IMR-90 (cell line): ENCODE measurements around the gene RAD51B. TPM values are rescaled to one million over a fixed set of nuclear protein-coding genes. Genes with fewer than 3 reads are reported as not detected.

Experiments used
- ATAC-seq: fragments of 200-7000 bp; cut with Tn5 transposase; 2 replicates; pipeline ENCODE4 v1.9.1; 2020; ENCODE audit warnings: low read depth, mild to moderate bottlenecking, moderate library complexity
- BruUV-seq: library from RNA; stranded (reverse); fragments of 400-500 nt; replicated peaks from 2 replicates; lab custom pipeline; 2021; lab: Mats Ljungman, UMichigan
- CTCF ChIA-PET: fragments of 300-600 bp; formaldehyde crosslinking; extraction: SDS; loops from one replicate; lab custom pipeline; 2021; ENCODE audit warnings: antibody characterized with exemption; lab: Yijun Ruan, JAX
- POLR2A ChIA-PET: fragments of 300-600 bp; sonication (Branson Sonifier 250); formaldehyde crosslinking; loops from one replicate; lab custom pipeline; 2022; ENCODE audit warnings: antibody characterized with exemption; ENCODE audit not compliant: unreplicated experiment; lab: Charles Lee
- DNase-seq: peaks from one replicate; pipeline ENCODE4 v3.0.0; 2013
- H2AFZ ChIP-seq: replicated peaks from 2 replicates; pipeline ENCODE3; 2013; ENCODE audit warnings: low read length, mild to moderate bottlenecking; ENCODE audit not compliant: poor library complexity
- H2AK5ac ChIP-seq: 2 replicates; pipeline ENCODE4 v1.6.1; 2013; ENCODE audit warnings: low read depth, low read length, inconsistent platforms
- H2AK9ac ChIP-seq: replicated peaks from 2 replicates; pipeline ENCODE3; 2013; ENCODE audit warnings: mild to moderate bottlenecking, low read depth, low read length, moderate library complexity; ENCODE audit not compliant: poor library complexity
- H2BK120ac ChIP-seq: 2 replicates; pipeline ENCODE4 v1.6.1; 2013; ENCODE audit warnings: low read depth, low read length, inconsistent platforms
- H2BK15ac ChIP-seq: 3 replicates; pipeline ENCODE4 v1.6.1; 2013; ENCODE audit warnings: low read depth, low read length, inconsistent platforms
- H2BK20ac ChIP-seq: 2 replicates; pipeline ENCODE4 v1.6.1; 2013; ENCODE audit warnings: low read depth, mild to moderate bottlenecking, inconsistent platforms, low read length, moderate library complexity
- H2BK5ac ChIP-seq: 2 replicates; pipeline ENCODE4 v1.6.1; 2013; ENCODE audit warnings: mild to moderate bottlenecking, low read depth, low read length, inconsistent platforms; ENCODE audit not compliant: poor library complexity, severe bottlenecking
- H3K14ac ChIP-seq: replicated peaks from 2 replicates; pipeline ENCODE4 v1.6.1; 2013; ENCODE audit warnings: low read depth, low read length, inconsistent platforms
- H3K18ac ChIP-seq: 2 replicates; pipeline ENCODE4 v1.6.1; 2013; ENCODE audit warnings: low read depth, low read length, control low read depth
- H3K23ac ChIP-seq: 2 replicates; pipeline ENCODE4 v1.6.1; 2013; ENCODE audit warnings: low read depth, low read length, inconsistent platforms
- H3K27ac ChIP-seq: 2 replicates; pipeline ENCODE4 v1.5.1; 2013; ENCODE audit warnings: mild to moderate bottlenecking, control low read depth, low read length; ENCODE audit not compliant: insufficient read depth
- H3K27me3 ChIP-seq: 2 replicates; pipeline ENCODE4 v1.6.1; 2013; ENCODE audit warnings: low read length; ENCODE audit not compliant: control insufficient read depth, insufficient read depth
- H3K36me3 ChIP-seq: 2 replicates; pipeline ENCODE4 v1.6.1; 2013; ENCODE audit warnings: low read length, mixed read lengths; ENCODE audit not compliant: control insufficient read depth, insufficient read depth
- H3K4ac ChIP-seq: 2 replicates; pipeline ENCODE4 v1.6.1; 2013; ENCODE audit warnings: low read depth, low read length, inconsistent platforms
- H3K4me1 ChIP-seq: 2 replicates; pipeline ENCODE4 v1.6.1; 2013; ENCODE audit warnings: low read length, mixed read lengths; ENCODE audit not compliant: control insufficient read depth, insufficient read depth
- H3K4me2 ChIP-seq: 2 replicates; pipeline ENCODE4 v1.6.1; 2013; ENCODE audit warnings: low read depth, mild to moderate bottlenecking, control low read depth, low read length, moderate library complexity
- H3K4me3 ChIP-seq: 2 replicates; pipeline ENCODE4 v1.5.1; 2013; ENCODE audit warnings: low read depth, mild to moderate bottlenecking, control low read depth, low read length, moderate library complexity; ENCODE audit not compliant: insufficient read depth
- H3K56ac ChIP-seq: 2 replicates; pipeline ENCODE4 v1.6.1; 2013; ENCODE audit warnings: low read length, inconsistent platforms; ENCODE audit not compliant: insufficient read depth; ENCODE audit errors: extremely low read depth
- H3K79me1 ChIP-seq, 2 experiments: 2 replicates each; pipeline ENCODE4 v1.6.1; 2013; ENCODE audit warnings: low read length in 2 of 2, inconsistent platforms in 1 of 2, low read depth in 1 of 2
- H3K9ac ChIP-seq: 2 replicates; pipeline ENCODE4 v1.6.1; 2013; ENCODE audit warnings: low read depth, low read length, control low read depth
- H3K9me1 ChIP-seq: 2 replicates; pipeline ENCODE4 v1.6.1; 2013; ENCODE audit warnings: low read length, inconsistent platforms; ENCODE audit not compliant: insufficient read depth
- H3K9me3 ChIP-seq: 2 replicates; pipeline ENCODE4 v1.6.1; 2013; ENCODE audit warnings: low read length; ENCODE audit not compliant: control insufficient read depth, insufficient read depth
- H4K20me1 ChIP-seq: 2 replicates; pipeline ENCODE4 v1.6.1; 2013; ENCODE audit warnings: low read length, inconsistent platforms; ENCODE audit not compliant: insufficient read depth
- H4K5ac ChIP-seq: 2 replicates; pipeline ENCODE4 v1.6.1; 2013; ENCODE audit warnings: mild to moderate bottlenecking, low read depth, low read length, control low read depth
- H4K8ac ChIP-seq, 2 experiments: 2 replicates each; pipeline ENCODE4 v1.6.1; 2013; ENCODE audit warnings: low read depth in 2 of 2, low read length in 2 of 2, control low read depth in 1 of 2, inconsistent platforms in 1 of 2
- H4K91ac ChIP-seq: 2 replicates; pipeline ENCODE4 v1.6.1; 2013; ENCODE audit warnings: low read depth, low read length, inconsistent platforms; ENCODE audit not compliant: insufficient read depth
- BHLHE40 ChIP-seq: fragments of 150-350 bp; IDR thresholded peaks from 2 replicates; pipeline ENCODE4 v1.6.1; 2016; ENCODE audit warnings: mild to moderate bottlenecking, low read depth, low read length
- CEBPB ChIP-seq: IDR thresholded peaks from 2 replicates; pipeline ENCODE4 v1.6.1; 2012; ENCODE audit warnings: low read depth, low read length, improper control_type of control experiment
- CHD1 ChIP-seq: IDR thresholded peaks from 2 replicates; pipeline ENCODE4 v1.6.1; 2012; ENCODE audit warnings: low read depth, low read length, improper control_type of control experiment
- FOS ChIP-seq: fragments of 150-350 bp; IDR thresholded peaks from 2 replicates; pipeline ENCODE4 v1.6.1; 2016; ENCODE audit warnings: low read depth, low read length
- MAFK ChIP-seq: IDR thresholded peaks from 2 replicates; pipeline ENCODE4 v1.6.1; 2012; ENCODE audit warnings: low read depth, low read length, improper control_type of control experiment
- MAZ ChIP-seq: IDR thresholded peaks from 2 replicates; pipeline ENCODE4 v1.6.1; 2012; ENCODE audit warnings: low read depth, mild to moderate bottlenecking, low read length, improper control_type of control experiment, moderate library complexity, borderline replicate concordance
- MXI1 ChIP-seq: IDR thresholded peaks from 2 replicates; pipeline ENCODE4 v1.6.1; 2012; ENCODE audit warnings: low read depth, mild to moderate bottlenecking, low read length, moderate library complexity, borderline replicate concordance
- NFE2L2 ChIP-seq: fragments of 150-350 bp; IDR thresholded peaks from 2 replicates; pipeline ENCODE4 v1.6.1; 2016; ENCODE audit warnings: low read depth, mild to moderate bottlenecking, low read length
- POLR2A ChIP-seq: IDR thresholded peaks from 2 replicates; pipeline ENCODE4 v1.6.1; 2012; ENCODE audit warnings: mild to moderate bottlenecking, low read depth, low read length
- RAD21 ChIP-seq: IDR thresholded peaks from 2 replicates; pipeline ENCODE4 v1.6.1; 2012; ENCODE audit warnings: low read length, improper control_type of control experiment
- RCOR1 ChIP-seq: IDR thresholded peaks from 2 replicates; pipeline ENCODE4 v1.6.1; 2012; ENCODE audit warnings: mild to moderate bottlenecking, low read length, improper control_type of control experiment; ENCODE audit not compliant: insufficient replicate concordance
- RFX5 ChIP-seq: IDR thresholded peaks from 2 replicates; pipeline ENCODE4 v1.8.0; 2012; ENCODE audit warnings: low read depth, mild to moderate bottlenecking, low read length, moderate library complexity
- SMC3 ChIP-seq: fragments of 150-350 bp; IDR thresholded peaks from 2 replicates; pipeline ENCODE4 v1.6.1; 2016; ENCODE audit warnings: low read depth, mild to moderate bottlenecking, antibody characterized with exemption, low read length, moderate library complexity
- WGBS, 2 experiments: methylation state at CpG; one replicate each; pipeline versions ENCODE4 v1.1.5 to v1.1.7; 2013; ENCODE audit warnings: missing lambda C conversion rate in 2 of 2; ENCODE audit not compliant: insufficient read length in 1 of 2; ENCODE audit errors: extremely low coverage in 2 of 2; 5-methylcytosine and 5-hydroxymethylcytosine counted together
- dilution Hi-C: fragments of 300-500 bp; cut with HindIII; formaldehyde crosslinking; loops from one replicate; pipeline ENCODE4 v1.14.3; 2018; ENCODE audit warnings: low sequenced_read_pairs; ENCODE audit not compliant: unreplicated experiment
- in situ Hi-C: fragments of 300-500 bp; cut with MboI; formaldehyde crosslinking; loops from 3 replicates; pipeline ENCODE4 v1.14.3; 2019; ENCODE audit warnings: low sequenced_read_pairs, inconsistent platforms, mixed read lengths
- intact Hi-C: fragments of 100-400 bp; cut with micrococcal nuclease; formaldehyde crosslinking; loops from 2 replicates; pipeline ENCODE4 v1.10.0; 2022
- polyA plus RNA-seq, 3 experiments: library from polyadenylated mRNA; depleted of rRNA; stranded (reverse); fragments of >200 nt; gene quantifications; 2 replicates each; pipeline ENCODE4 v1.2.3, GENCODE V29; 2012; ENCODE audit warnings: low replicate concordance in 1 of 3
- total RNA-seq: library from RNA; depleted of rRNA; stranded (reverse); fragments of >200 nt; gene quantifications from 2 replicates; pipeline ENCODE4 v1.2.3, GENCODE V29; 2012
- TF ChIP-seq, protein P1 (sequence below): conservative IDR thresholded peaks from 2 replicates; pipeline ENCODE4 v1.5.1; 2012; ENCODE audit warnings: mild to moderate bottlenecking, low read depth, low read length, improper control_type of control experiment
- TF ChIP-seq, protein P2 (sequence below): fragments of 150-350 bp; IDR thresholded peaks from 2 replicates; pipeline ENCODE4 v1.6.1; 2016; ENCODE audit warnings: low read depth, mild to moderate bottlenecking, low read length, moderate library complexity, borderline replicate concordance
- TF ChIP-seq, protein P3 (sequence below): fragments of 150-350 bp; IDR thresholded peaks from 2 replicates; pipeline ENCODE4 v1.6.1; 2017; ENCODE audit warnings: mild to moderate bottlenecking, antibody characterized with exemption, low read length, low read depth

RAD51B gene
- total and polyA plus RNA-seq, 2 of the 4 experiments (the other 2 are of a cell fraction): 5.1 to 18.8 TPM

DNA sequence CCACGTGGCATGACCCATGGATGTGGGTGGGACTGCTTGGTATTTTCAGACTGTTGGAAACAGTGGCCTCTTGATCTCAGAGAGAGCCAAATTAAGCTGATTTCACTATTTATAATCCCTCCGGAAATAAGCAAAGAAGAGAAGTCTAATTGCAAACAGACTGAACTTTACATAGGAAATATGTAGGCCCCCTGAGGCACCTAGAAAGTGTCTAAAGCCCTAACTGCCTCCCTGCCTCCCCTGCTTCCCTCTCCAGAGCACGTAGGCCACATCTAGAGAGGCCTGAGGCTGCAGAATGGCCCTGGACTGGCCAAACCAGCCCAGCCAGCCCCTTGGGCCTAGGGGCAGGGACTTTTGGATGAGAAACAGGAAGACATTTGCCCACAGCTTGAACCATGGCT lies 849.5 kb downstream of the RAD51B start:
- Histone ChIP-seq H3K9ac (no peak overlapping the region), H3K4ac (no peak overlapping the region), H2BK15ac (0 out of 3 replicates have a peak overlapping the region, but pooled peaks have one; percentile 59), H4K5ac (no peak overlapping the region), H3K4me1 (peaks cover 32% of the 10 kb centered on the region), H3K27me3 (no peaks in the 10 kb centered on the region), H2BK120ac (peak overlapping the region; percentile 64), H3K9me3 (no peaks in the 10 kb centered on the region), H3K36me3 (no peaks in the 10 kb centered on the region), H2BK20ac (no peak overlapping the region), H4K91ac (no peak overlapping the region), H4K8ac (no peak overlapping the region), H2AK5ac (peak overlapping the region; percentile 25; the same call in 1 of the 2 replicates), H3K14ac (no peak overlapping the region), H3K79me1 (no peaks in the 10 kb centered on the region), H3K4me2 (no peak overlapping the region), H3K9me1 (peaks cover 24% of the 10 kb centered on the region), H4K20me1 (no peaks in the 10 kb centered on the region), H3K56ac (no peak overlapping the region), H2BK5ac (no peak overlapping the region), H3K23ac (no peak overlapping the region), H3K4me3 (no peak overlapping the region), H3K18ac (no peak overlapping the region), H2AK9ac (no peak overlapping the region), H2AFZ (no peak overlapping the region), H3K27ac (no peak overlapping the region)
- TF ChIP-seq CHD1: no peak
- no peak for TF ChIP-seq RCOR1
- no peak for TF ChIP-seq BHLHE40
- TF ChIP-seq, protein P1, sequence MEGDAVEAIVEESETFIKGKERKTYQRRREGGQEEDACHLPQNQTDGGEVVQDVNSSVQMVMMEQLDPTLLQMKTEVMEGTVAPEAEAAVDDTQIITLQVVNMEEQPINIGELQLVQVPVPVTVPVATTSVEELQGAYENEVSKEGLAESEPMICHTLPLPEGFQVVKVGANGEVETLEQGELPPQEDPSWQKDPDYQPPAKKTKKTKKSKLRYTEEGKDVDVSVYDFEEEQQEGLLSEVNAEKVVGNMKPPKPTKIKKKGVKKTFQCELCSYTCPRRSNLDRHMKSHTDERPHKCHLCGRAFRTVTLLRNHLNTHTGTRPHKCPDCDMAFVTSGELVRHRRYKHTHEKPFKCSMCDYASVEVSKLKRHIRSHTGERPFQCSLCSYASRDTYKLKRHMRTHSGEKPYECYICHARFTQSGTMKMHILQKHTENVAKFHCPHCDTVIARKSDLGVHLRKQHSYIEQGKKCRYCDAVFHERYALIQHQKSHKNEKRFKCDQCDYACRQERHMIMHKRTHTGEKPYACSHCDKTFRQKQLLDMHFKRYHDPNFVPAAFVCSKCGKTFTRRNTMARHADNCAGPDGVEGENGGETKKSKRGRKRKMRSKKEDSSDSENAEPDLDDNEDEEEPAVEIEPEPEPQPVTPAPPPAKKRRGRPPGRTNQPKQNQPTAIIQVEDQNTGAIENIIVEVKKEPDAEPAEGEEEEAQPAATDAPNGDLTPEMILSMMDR: no peak
- TF ChIP-seq RAD21: no peak
- no peak for TF ChIP-seq POLR2A
- TF ChIP-seq RFX5: no peak
- TF ChIP-seq MAFK: no peak
- no peak for TF ChIP-seq CEBPB
- TF ChIP-seq SMC3: no peak
- TF ChIP-seq, protein P2, sequence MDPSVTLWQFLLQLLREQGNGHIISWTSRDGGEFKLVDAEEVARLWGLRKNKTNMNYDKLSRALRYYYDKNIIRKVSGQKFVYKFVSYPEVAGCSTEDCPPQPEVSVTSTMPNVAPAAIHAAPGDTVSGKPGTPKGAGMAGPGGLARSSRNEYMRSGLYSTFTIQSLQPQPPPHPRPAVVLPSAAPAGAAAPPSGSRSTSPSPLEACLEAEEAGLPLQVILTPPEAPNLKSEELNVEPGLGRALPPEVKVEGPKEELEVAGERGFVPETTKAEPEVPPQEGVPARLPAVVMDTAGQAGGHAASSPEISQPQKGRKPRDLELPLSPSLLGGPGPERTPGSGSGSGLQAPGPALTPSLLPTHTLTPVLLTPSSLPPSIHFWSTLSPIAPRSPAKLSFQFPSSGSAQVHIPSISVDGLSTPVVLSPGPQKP: no peak
- no peak for TF ChIP-seq FOS
- no peak for TF ChIP-seq MXI1
- no peak for TF ChIP-seq NFE2L2
- TF ChIP-seq MAZ: no peak
- TF ChIP-seq, protein P3, sequence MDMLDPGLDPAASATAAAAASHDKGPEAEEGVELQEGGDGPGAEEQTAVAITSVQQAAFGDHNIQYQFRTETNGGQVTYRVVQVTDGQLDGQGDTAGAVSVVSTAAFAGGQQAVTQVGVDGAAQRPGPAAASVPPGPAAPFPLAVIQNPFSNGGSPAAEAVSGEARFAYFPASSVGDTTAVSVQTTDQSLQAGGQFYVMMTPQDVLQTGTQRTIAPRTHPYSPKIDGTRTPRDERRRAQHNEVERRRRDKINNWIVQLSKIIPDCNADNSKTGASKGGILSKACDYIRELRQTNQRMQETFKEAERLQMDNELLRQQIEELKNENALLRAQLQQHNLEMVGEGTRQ: no peak
- WGBS, 2 experiments: 100% methylated on average over 1 of the region's 3 CpGs; no CpG with 5 or more reads in 1 of the 2 experiments
- intact Hi-C loops (loop anchor here (10.0 kb wide), 2 partner anchors 214 to 724 kb away; no protein-coding TSS in a partner anchor), in situ Hi-C loops (loop anchor here (10.0 kb wide), 1 partner anchor 116 kb away; no protein-coding TSS in a partner anchor), dilution Hi-C loops (no loop called here)
- no TSS peak for BruUV-seq
- ATAC-seq (no peak), DNase-seq (no peak)
- CTCF ChIA-PET: no interaction called here
- POLR2A ChIA-PET: interaction anchor here (0.7 kb wide), 1 partner anchor 14 kb away, joined by 17 read pairs; no protein-coding TSS in a partner anchor
